Measurements from ENCODE around the gene IL2RG. TPM values are rescaled to one million over a fixed set of nuclear protein-coding genes. Genes with fewer than 3 reads are reported as not detected.

The IL2RG gene
- total RNA-seq, 1 experiment from 2014 or later, result 2.8 TPM

- TF ChIP-seq CTCF (conservative IDR thresholded peaks at IDR 0.05; ENCODE audit: low read depth, low read length), result peak; percentile 63
- TF ChIP-seq EZH2 (IDR thresholded peaks at IDR 0.05; ENCODE audit: borderline replicate concordance, low read depth, low read length, poor library complexity, severe bottlenecking), result no peak
- CTCF ChIA-PET, result no interaction called here
- Histone ChIP-seq H3K4me1 (ENCODE audit: insufficient read depth, low read length, poor library complexity, severe bottlenecking) (peaks cover 3% of the 10 kb centered on the region), H3K9me3 (ENCODE audit: low read depth, low read length, poor library complexity, severe bottlenecking) (no peaks in the 10 kb centered on the region), H3K27me3 (replicated peaks; ENCODE audit: insufficient read depth, low read depth, low read length, poor library complexity) (no peaks in the 10 kb centered on the region), H3K4me3 (ENCODE audit: low read depth, low read length, poor library complexity, severe bottlenecking) (no peak overlapping the region), H3K36me3 (ENCODE audit: insufficient read depth, low read length, poor library complexity, severe bottlenecking) (no peaks in the 10 kb centered on the region), H3K27ac (ENCODE audit: low read depth, low read length, poor library complexity, severe bottlenecking) (no peak overlapping the region)
- intact Hi-C loops (cut with micrococcal nuclease; ENCODE audit: unreplicated experiment), result loop anchor here (5.0 kb wide), 1 partner anchor 79 kb away; no protein-coding TSS in a partner anchor
- BruUV-seq (replicated peaks), result no TSS peak
- POLR2A ChIA-PET (ENCODE audit: low non-redundant PET), result no interaction called here
- DNase-seq (ENCODE audit: low spot score), result peak; percentile 63
Measured at GRCh38 chrX:71098302-71098701, 13.1 kb downstream of the IL2RG start.

GRCh38 chrX:71096760-71097032 is 14.7 kb downstream of the IL2RG start:
- TF ChIP-seq CTCF (conservative IDR thresholded peaks at IDR 0.05; ENCODE audit: low read depth, low read length) (no peak), EZH2 (IDR thresholded peaks at IDR 0.05; ENCODE audit: borderline replicate concordance, low read depth, low read length, poor library complexity, severe bottlenecking) (no peak)
- ChIA-PET POLR2A (ENCODE audit: low non-redundant PET) (no interaction called here), CTCF (no interaction called here)
- no TSS peak for BruUV-seq (replicated peaks)
- Histone ChIP-seq H3K4me3 (ENCODE audit: low read depth, low read length, poor library complexity, severe bottlenecking) (peak overlapping the region; percentile 51), H3K9me3 (ENCODE audit: low read depth, low read length, poor library complexity, severe bottlenecking) (no peaks in the 10 kb centered on the region), H3K36me3 (ENCODE audit: insufficient read depth, low read length, poor library complexity, severe bottlenecking) (no peaks in the 10 kb centered on the region), H3K27ac (ENCODE audit: low read depth, low read length, poor library complexity, severe bottlenecking) (no peak overlapping the region), H3K27me3 (replicated peaks; ENCODE audit: insufficient read depth, low read depth, low read length, poor library complexity) (no peaks in the 10 kb centered on the region), H3K4me1 (ENCODE audit: insufficient read depth, low read length, poor library complexity, severe bottlenecking) (no peaks in the 10 kb centered on the region)
- DNase-seq (ENCODE audit: low spot score), result no peak
- intact Hi-C loops (cut with micrococcal nuclease; ENCODE audit: unreplicated experiment), result loop anchor here (2.0 to 5.0 kb wide), 2 partner anchors 50 to 81 kb away; no protein-coding TSS in a partner anchor

- H3K4me3 ChIP-seq (ENCODE audit: low read depth, low read length, poor library complexity, severe bottlenecking), result peak overlapping the region; percentile 51
Measured at GRCh38 chrX:71095981-71096759, 15.2 kb downstream of the IL2RG start.

More at GRCh38 chrX:71095981-71096759, 15.2 kb downstream of the IL2RG start:
- Histone ChIP-seq H3K36me3 (ENCODE audit: insufficient read depth, low read length, poor library complexity, severe bottlenecking) (no peaks in the 10 kb centered on the region), H3K9me3 (ENCODE audit: low read depth, low read length, poor library complexity, severe bottlenecking) (no peaks in the 10 kb centered on the region), H3K27me3 (replicated peaks; ENCODE audit: insufficient read depth, low read depth, low read length, poor library complexity) (no peaks in the 10 kb centered on the region), H3K4me1 (ENCODE audit: insufficient read depth, low read length, poor library complexity, severe bottlenecking) (no peaks in the 10 kb centered on the region), H3K27ac (ENCODE audit: low read depth, low read length, poor library complexity, severe bottlenecking) (no peak overlapping the region)
- no peak for DNase-seq (ENCODE audit: low spot score)
- TF ChIP-seq CTCF (conservative IDR thresholded peaks at IDR 0.05; ENCODE audit: low read depth, low read length) (no peak), EZH2 (IDR thresholded peaks at IDR 0.05; ENCODE audit: borderline replicate concordance, low read depth, low read length, poor library complexity, severe bottlenecking) (no peak)
- intact Hi-C loops (cut with micrococcal nuclease; ENCODE audit: unreplicated experiment), result loop anchor here (2.0 to 5.0 kb wide), 2 partner anchors 51 to 81 kb away; no protein-coding TSS in a partner anchor
- POLR2A ChIA-PET (ENCODE audit: low non-redundant PET), result no interaction called here
- CTCF ChIA-PET, result no interaction called here
- no TSS peak for BruUV-seq (replicated peaks)
